Gastroesophageal sphincter (tissue), 4 donors: ENCODE data around the gene ITPR2. TPM values are rescaled to one million over a fixed set of nuclear protein-coding genes. Genes with fewer than 3 reads are reported as not detected.
"Not testable (repeated sequence)": the region's sequence is repeated elsewhere in the genome, so short reads cannot be mapped to it uniquely, and the experiment has no call there.

ENCODE experiments used
- ATAC-seq: fragments of 150-250 bp; one replicate; pipeline ENCODE4 v1.9.1; 2016; ENCODE audit warnings: mild to moderate bottlenecking, moderate library complexity
- H3K27ac ChIP-seq, 4 donors: fragments of 200-600 bp; sonication (generic) in 3 of 4; 1 replicate in 3 of 4; 2 replicates in 1 of 4; pipeline ENCODE4 v1.5.1; 2016 to 2019
- H3K27me3 ChIP-seq: fragments of 200-600 bp; sonication (generic); one replicate; pipeline ENCODE4 v1.5.1; 2019
- H3K36me3 ChIP-seq, 2 donors: fragments of 200-600 bp; sonication (generic); one replicate each; pipeline ENCODE4 v1.5.1; 2019; ENCODE audit warnings: control low read depth in 1 of 2
- H3K4me1 ChIP-seq, 3 donors: fragments of 200-600 bp; sonication (generic); 1 replicate in 2 of 3; 2 replicates in 1 of 3; pipeline ENCODE4 v1.5.1; 2016 to 2019; ENCODE audit warnings: control low read depth in 2 of 3
- H3K4me3 ChIP-seq, 2 donors: fragments of 200-600 bp; sonication (generic); one replicate each; pipeline ENCODE4 v1.5.1; 2019; ENCODE audit warnings: mild to moderate bottlenecking in 1 of 2, moderate library complexity in 1 of 2
- H3K9me3 ChIP-seq, 3 donors: fragments of 200-600 bp; sonication (generic); one replicate each; pipeline ENCODE4 v1.5.1; 2017 to 2019; ENCODE audit warnings: control low read depth in 2 of 3
- EP300 ChIP-seq: sonication (generic); formaldehyde crosslinking; IDR thresholded peaks from one replicate; pipeline ENCODE4 v1.6.1; 2017; ENCODE audit warnings: antibody characterized with exemption, mild to moderate bottlenecking
- POLR2A ChIP-seq, 2 donors: fragments of 450-650 bp; IDR thresholded peaks; one replicate each; pipeline ENCODE4 v1.6.1; 2017; ENCODE audit warnings: antibody characterized with exemption in 2 of 2, mild to moderate bottlenecking in 2 of 2, moderate library complexity in 1 of 2
- POLR2AphosphoS5 ChIP-seq: sonication (generic); formaldehyde crosslinking; IDR thresholded peaks from one replicate; pipeline ENCODE4 v1.6.1; 2017; ENCODE audit warnings: antibody characterized with exemption
- WGBS, 2 donors: methylation state at CpG; one replicate each; pipeline ENCODE4 v1.1.5; 2018; ENCODE audit warnings: low coverage in 1 of 2; 5-methylcytosine and 5-hydroxymethylcytosine counted together
- total RNA-seq, 4 donors: library from RNA; depleted of rRNA; stranded (reverse); fragments of >200 nt; gene quantifications; one replicate each; pipeline ENCODE4 v1.1.0, GENCODE V29; 2016
- TF ChIP-seq, protein P1 (sequence below), 4 experiments: fragments of 200-600 bp in 2 of 4; fragments of 450-650 bp in 2 of 4; sonication (generic) in 1 of 4; IDR thresholded peaks; one replicate each; pipeline ENCODE4 v1.5.1; 2017 to 2019; ENCODE audit warnings: antibody characterized with exemption in 4 of 4, mild to moderate bottlenecking in 2 of 4, moderate library complexity in 2 of 4

Gene ITPR2
- total RNA-seq, 4 donors from 2014 or later, result 30.8 to 63.0 (median 44.4) TPM

DNA sequence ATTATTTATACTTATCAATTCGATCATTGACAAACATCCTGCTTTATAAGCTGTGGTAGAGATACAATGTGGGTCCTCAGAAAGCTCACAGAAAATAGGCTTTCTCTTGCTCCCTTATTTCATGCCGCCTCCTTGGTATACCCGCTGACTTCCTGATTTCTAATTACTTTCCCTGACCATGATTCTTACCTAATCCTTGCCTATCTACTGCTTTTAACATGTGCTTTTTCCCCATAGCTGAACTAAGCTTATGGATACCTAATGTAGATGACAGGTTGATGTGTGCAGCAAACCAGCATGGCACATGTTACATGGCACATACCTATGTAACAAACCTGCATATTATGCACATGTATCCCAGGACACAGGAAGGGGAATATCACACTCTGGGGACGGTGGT is 65.1 kb downstream of the ITPR2 start:
- Histone ChIP-seq H3K4me1 (no peaks in the 10 kb centered on the region), H3K9me3 (no peaks in the 10 kb centered on the region), H3K27ac (no peak overlapping the region), H3K4me3 (no peak overlapping the region), H3K36me3 (no peaks in the 10 kb centered on the region), H3K27me3 (no peaks in the 10 kb centered on the region)
- no peak for ATAC-seq
- WGBS, 2 donors, result 89 to 98% methylated on average over 3 of the region's 4 CpGs
- TF ChIP-seq EP300, result no peak
- TF ChIP-seq, protein P1, sequence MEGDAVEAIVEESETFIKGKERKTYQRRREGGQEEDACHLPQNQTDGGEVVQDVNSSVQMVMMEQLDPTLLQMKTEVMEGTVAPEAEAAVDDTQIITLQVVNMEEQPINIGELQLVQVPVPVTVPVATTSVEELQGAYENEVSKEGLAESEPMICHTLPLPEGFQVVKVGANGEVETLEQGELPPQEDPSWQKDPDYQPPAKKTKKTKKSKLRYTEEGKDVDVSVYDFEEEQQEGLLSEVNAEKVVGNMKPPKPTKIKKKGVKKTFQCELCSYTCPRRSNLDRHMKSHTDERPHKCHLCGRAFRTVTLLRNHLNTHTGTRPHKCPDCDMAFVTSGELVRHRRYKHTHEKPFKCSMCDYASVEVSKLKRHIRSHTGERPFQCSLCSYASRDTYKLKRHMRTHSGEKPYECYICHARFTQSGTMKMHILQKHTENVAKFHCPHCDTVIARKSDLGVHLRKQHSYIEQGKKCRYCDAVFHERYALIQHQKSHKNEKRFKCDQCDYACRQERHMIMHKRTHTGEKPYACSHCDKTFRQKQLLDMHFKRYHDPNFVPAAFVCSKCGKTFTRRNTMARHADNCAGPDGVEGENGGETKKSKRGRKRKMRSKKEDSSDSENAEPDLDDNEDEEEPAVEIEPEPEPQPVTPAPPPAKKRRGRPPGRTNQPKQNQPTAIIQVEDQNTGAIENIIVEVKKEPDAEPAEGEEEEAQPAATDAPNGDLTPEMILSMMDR (IDR thresholded peaks at IDR 0.05), result no peak
- no peak for TF ChIP-seq POLR2AphosphoS5
- TF ChIP-seq POLR2A (IDR thresholded peaks at IDR 0.05), result no peak

DNA sequence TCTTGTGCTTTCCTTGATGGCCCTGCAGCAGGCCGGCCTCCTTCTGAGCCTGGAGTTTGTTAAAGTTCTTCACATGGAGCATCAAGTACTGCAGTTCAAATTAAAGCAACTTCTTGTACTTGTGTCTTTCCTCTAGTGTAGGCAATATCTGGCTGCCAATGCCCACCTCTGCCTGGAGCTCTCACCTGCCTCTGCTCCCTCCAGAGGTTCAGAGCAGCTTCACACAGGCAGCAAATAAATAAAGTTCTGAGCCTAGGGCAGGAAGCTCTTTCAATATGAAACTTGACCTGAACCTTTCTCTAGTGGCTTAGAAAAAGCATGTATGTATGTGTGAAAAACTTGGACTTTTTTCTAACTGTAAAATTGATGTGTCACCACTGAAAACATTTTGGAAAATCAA is 65.9 kb downstream of the ITPR2 start:
- Histone ChIP-seq H3K36me3 (no peaks in the 10 kb centered on the region), H3K4me3 (no peak overlapping the region), H3K4me1 (no peaks in the 10 kb centered on the region), H3K27me3 (no peaks in the 10 kb centered on the region), H3K9me3 (peaks cover 0 to 7% (median 0%) of the 10 kb centered on the region in 3 donors), H3K27ac (no peak overlapping the region)
- ATAC-seq, result no peak
- WGBS, 2 donors, result 75% methylated on average over 1 of the region's 1 CpG; no CpG with 5 or more reads in 1 of the 2 donors
- TF ChIP-seq EP300 (no peak), POLR2AphosphoS5 (no peak), POLR2A (IDR thresholded peaks at IDR 0.05) (no peak)
- TF ChIP-seq, protein P1 (IDR thresholded peaks at IDR 0.05), result no peak

DNA sequence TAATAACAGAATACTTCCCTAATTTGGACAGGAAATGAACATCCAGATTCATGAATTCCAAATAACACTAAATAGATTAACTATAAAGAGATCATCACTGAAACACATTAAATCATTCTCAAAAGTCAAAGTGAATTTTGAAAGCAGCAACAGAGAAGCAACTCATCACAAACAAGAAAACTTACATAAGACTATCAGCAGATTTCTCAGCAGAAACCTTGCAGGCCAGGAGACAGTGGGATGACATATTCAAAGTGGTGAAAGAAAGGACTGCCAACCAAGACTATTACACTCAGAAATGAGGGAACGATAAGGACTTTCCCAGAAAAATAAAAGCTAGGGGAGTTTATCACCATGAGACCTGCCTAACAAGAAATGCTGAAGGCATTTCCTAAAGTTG is 70.8 kb downstream of the ITPR2 start:
- Histone ChIP-seq H3K36me3 (no peaks in the 10 kb centered on the region), H3K27me3 (no peaks in the 10 kb centered on the region), H3K4me1 (no peaks in the 10 kb centered on the region), H3K9me3 (peaks cover 0 to 25% (median 0%) of the 10 kb centered on the region in 3 donors), H3K27ac (no peak overlapping the region), H3K4me3 (no peak overlapping the region)
- WGBS, 2 donors, result 100% methylated on average over 1 of the region's 1 CpG; no CpG with 5 or more reads in 1 of the 2 donors
- ATAC-seq, result no peak
- TF ChIP-seq, protein P1 (IDR thresholded peaks at IDR 0.05), result no peak
- no peak for TF ChIP-seq POLR2AphosphoS5
- no peak for TF ChIP-seq EP300
- TF ChIP-seq POLR2A (IDR thresholded peaks at IDR 0.05), result no peak

DNA sequence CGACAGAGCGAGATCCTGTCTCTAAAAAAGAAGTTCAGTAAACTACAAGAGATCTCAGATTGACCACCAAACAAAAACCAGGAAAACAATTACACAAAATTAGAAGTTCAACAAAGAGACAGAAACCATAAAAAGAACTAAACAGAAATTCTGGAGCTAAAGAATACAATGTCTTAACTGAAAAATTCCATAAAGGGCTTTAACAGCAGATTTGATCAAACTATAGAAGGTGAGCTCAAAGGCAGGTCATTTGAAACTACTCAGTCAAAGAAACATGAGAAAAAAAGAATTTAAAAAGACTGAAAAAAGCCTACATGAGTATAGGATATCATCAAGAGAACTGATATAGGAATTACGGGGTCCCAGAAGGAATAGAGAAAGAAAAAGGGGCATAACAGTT is 71.2 kb downstream of the ITPR2 start:
- peaks cover 0 to 25% (median 0%) of the 10 kb centered on the region in 3 donors for H3K9me3 ChIP-seq
- TF ChIP-seq POLR2AphosphoS5 (no peak), POLR2A (IDR thresholded peaks at IDR 0.05) (no peak), EP300 (no peak)
- ATAC-seq, result no peak
- H3K4me1 ChIP-seq, result no peaks in the 10 kb centered on the region
- H3K36me3 ChIP-seq, result no peaks in the 10 kb centered on the region
- H3K27me3 ChIP-seq, result no peaks in the 10 kb centered on the region
- no peak overlapping the region for H3K27ac ChIP-seq
- no peak overlapping the region for H3K4me3 ChIP-seq
- 91 to 97% methylated on average over 3 of the region's 3 CpGs for WGBS, 2 donors

DNA sequence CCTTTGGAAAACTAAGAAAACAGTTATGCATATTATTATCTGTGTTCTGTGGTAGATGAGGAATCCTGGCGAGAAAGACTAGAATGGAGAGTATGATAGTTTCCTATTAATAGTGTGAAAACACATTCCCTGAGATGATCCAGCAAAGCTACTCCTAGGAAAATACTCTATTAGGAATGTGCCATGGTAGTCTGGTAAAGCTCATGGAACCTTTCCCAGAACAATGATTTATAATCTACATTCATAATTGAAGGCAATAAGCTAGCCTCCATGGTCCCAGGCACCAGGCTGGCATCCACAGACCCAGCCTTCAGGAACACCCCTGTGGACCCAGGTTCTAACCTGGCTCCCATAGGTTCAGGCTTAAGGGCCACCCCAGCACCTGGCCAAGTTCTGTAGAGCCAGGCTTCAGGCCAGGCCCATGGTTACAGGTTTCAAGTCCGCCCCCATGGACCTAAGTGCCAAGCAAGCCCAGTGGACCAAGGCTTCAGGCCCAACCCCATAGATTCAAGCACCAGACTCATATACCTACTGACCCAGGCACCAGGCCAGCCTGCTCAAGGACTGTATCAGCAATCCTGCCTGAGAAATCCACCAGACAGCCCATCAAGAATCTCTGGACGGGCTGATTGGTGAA is 72.2 kb downstream of the ITPR2 start:
- H3K9me3 ChIP-seq, result peaks cover 0 to 25% (median 0%) of the 10 kb centered on the region in 3 donors
- no peak for TF ChIP-seq POLR2A (IDR thresholded peaks at IDR 0.05)
- no peak for TF ChIP-seq EP300
- TF ChIP-seq POLR2AphosphoS5, result no peak
- TF ChIP-seq, protein P1 (IDR thresholded peaks at IDR 0.05), result no peak
- H3K4me3 ChIP-seq, result no peak overlapping the region
- no peaks in the 10 kb centered on the region for H3K4me1 ChIP-seq
- no peak for ATAC-seq
- H3K36me3 ChIP-seq, result no peaks in the 10 kb centered on the region
- H3K27me3 ChIP-seq, result no peaks in the 10 kb centered on the region
- H3K27ac ChIP-seq, result no peak overlapping the region
- 63 to 71% methylated on average over 1 to 2 of the region's 3 CpGs for WGBS, 2 donors

DNA sequence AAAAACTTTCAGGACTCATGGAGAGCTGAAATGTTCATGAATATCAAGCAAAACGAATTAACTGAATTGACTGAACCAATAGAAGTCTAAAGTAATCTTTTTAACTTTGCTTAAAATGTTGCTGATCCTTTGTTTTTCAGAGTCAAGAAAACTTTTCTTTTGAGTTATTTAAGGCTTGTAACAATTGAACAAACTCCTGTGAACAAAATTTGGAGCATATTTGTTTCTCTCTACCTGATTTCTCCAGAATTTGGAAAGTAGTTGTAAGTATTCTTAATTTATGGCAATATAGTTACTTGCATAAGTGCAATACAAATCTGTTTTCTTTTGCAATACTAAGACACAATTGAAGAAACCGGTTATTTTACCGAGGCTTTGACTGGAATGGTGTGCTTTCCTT is 77.6 kb downstream of the ITPR2 start:
- H3K4me1 ChIP-seq, H3K27me3 ChIP-seq, H3K36me3 ChIP-seq, ATAC-seq, H3K4me3 ChIP-seq, H3K9me3 ChIP-seq, H3K27ac ChIP-seq: not testable (repeated sequence)
- WGBS, 2 donors, result 91 to 100% methylated on average over 3 of the region's 3 CpGs
